ENCODE measurements around the gene RNF208. TPM values are rescaled to one million over a fixed set of nuclear protein-coding genes. Genes with fewer than 3 reads are reported as not detected.
"Not testable (repeated sequence)": the region's sequence is repeated elsewhere in the genome, so short reads cannot be mapped to it uniquely, and the experiment has no call there.

RNF208 gene
- polyA plus RNA-seq, 1 donor: 11.0 TPM

DNA sequence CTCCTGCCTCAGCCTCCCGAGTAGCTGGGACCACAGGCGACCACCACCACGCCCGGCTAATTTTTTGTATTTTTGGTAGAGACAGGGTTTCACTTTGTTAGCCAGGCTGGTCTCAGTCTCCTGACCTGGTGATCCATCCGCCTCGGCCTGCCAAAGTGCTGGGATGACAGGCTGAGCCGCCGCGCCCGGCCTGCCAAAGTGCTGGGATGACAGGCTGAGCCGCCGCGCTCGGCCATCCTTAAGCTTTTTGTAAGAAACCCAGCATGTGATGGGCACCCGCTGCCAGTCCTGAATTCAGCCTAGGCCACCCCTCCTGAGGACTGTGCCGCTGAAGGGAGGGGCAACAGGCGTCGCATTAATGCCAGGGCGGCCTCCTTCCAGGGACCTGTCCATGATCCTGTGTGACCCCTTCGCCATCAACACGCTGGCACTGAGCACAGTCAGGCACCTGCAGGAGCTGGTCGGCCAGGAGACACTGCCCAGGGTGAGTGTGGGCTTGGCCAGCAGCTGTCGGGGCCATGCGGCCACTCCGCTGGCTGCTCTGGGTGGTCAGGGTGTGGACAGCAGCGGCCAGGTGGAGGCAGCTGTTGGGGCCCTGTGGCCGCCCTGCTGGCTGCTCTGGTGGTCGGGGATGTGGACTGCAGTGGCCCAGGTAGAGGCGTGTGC lies 43.6 kb upstream of the RNF208 start:
- peaks cover 5% of the 10 kb centered on the region for H3K9me3 ChIP-seq (ENCODE audit: control insufficient read depth, low read depth, low read length)
- DNase-seq: no peak
- H3K4me1 ChIP-seq (ENCODE audit: control insufficient read depth, insufficient read depth, low read length): no peaks in the 10 kb centered on the region
- H3K36me3 ChIP-seq (ENCODE audit: control insufficient read depth, insufficient read depth, low read length): peaks cover 63% of the 10 kb centered on the region
- H3K27me3 ChIP-seq (ENCODE audit: control insufficient read depth, insufficient read depth, low read length): no peaks in the 10 kb centered on the region
- no CpG with 5 or more reads among the region's 29 CpGs for WGBS (ENCODE audit: insufficient coverage, low lambda C conversion rate)
- no peak overlapping the region for H3K4me3 ChIP-seq (ENCODE audit: low read length)
- H3K27ac ChIP-seq (ENCODE audit: low read length): no peak overlapping the region

GRCh38 chr9:137264067-137264466 lies 42.0 kb upstream of the RNF208 start:
- no peak overlapping the region for H3K27ac ChIP-seq (ENCODE audit: low read length)
- H3K4me3 ChIP-seq (ENCODE audit: low read length): no peak overlapping the region
- no CpG with 5 or more reads among the region's 22 CpGs for WGBS (ENCODE audit: insufficient coverage, low lambda C conversion rate)
- no peaks in the 10 kb centered on the region for H3K27me3 ChIP-seq (ENCODE audit: control insufficient read depth, insufficient read depth, low read length)
- peaks cover 5% of the 10 kb centered on the region for H3K9me3 ChIP-seq (ENCODE audit: control insufficient read depth, low read depth, low read length)
- no peaks in the 10 kb centered on the region for H3K4me1 ChIP-seq (ENCODE audit: control insufficient read depth, insufficient read depth, low read length)
- no peak for DNase-seq
- peaks cover 56% of the 10 kb centered on the region for H3K36me3 ChIP-seq (ENCODE audit: control insufficient read depth, insufficient read depth, low read length)

DNA sequence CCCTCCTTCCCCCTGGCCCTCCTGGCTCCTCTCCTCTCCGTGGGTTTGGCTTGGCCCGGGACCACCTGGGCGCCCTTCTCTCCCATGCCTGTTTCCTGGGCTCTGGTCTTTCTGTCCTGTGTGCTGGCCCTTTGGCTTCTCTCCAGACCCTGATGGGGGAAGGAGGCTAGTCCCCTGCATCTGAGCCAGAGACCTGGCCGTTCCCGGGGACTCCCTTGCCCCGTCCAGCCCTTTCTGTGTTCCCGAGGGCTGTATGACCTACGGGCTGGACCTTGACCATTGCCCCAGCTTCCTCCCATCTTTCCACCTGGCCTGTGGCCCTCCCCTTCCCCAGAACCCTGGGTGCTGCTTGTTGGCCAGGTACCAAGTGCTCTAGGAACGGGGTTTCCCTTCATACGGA lies 41.5 kb upstream of the RNF208 start:
- Histone ChIP-seq H3K9me3 (ENCODE audit: control insufficient read depth, low read depth, low read length) (peaks cover 5% of the 10 kb centered on the region), H3K4me3 (ENCODE audit: low read length) (no peak overlapping the region), H3K27me3 (ENCODE audit: control insufficient read depth, insufficient read depth, low read length) (no peaks in the 10 kb centered on the region), H3K4me1 (ENCODE audit: control insufficient read depth, insufficient read depth, low read length) (no peaks in the 10 kb centered on the region), H3K36me3 (ENCODE audit: control insufficient read depth, insufficient read depth, low read length) (peaks cover 53% of the 10 kb centered on the region), H3K27ac (ENCODE audit: low read length) (no peak overlapping the region)
- WGBS (ENCODE audit: insufficient coverage, low lambda C conversion rate): 93% methylated on average over 3 of the region's 10 CpGs
- no peak for DNase-seq

- WGBS (ENCODE audit: insufficient coverage, low lambda C conversion rate): no CpG with 5 or more reads among the region's 24 CpGs
- DNase-seq: no peak
- H3K27ac ChIP-seq (ENCODE audit: low read length): no peak overlapping the region
- no peaks in the 10 kb centered on the region for H3K27me3 ChIP-seq (ENCODE audit: control insufficient read depth, insufficient read depth, low read length)
- no peak overlapping the region for H3K4me3 ChIP-seq (ENCODE audit: low read length)
- H3K36me3 ChIP-seq (ENCODE audit: control insufficient read depth, insufficient read depth, low read length): peaks cover 53% of the 10 kb centered on the region
- H3K4me1 ChIP-seq (ENCODE audit: control insufficient read depth, insufficient read depth, low read length): no peaks in the 10 kb centered on the region
- H3K9me3 ChIP-seq (ENCODE audit: control insufficient read depth, low read depth, low read length): peaks cover 5% of the 10 kb centered on the region
Measured at GRCh38 chr9:137262909-137263285, 40.9 kb upstream of the RNF208 start.

- not testable (repeated sequence) for H3K27me3 ChIP-seq (ENCODE audit: control insufficient read depth, insufficient read depth, low read length); H3K4me1 ChIP-seq (ENCODE audit: control insufficient read depth, insufficient read depth, low read length); H3K4me3 ChIP-seq (ENCODE audit: low read length); H3K9me3 ChIP-seq (ENCODE audit: control insufficient read depth, low read depth, low read length); DNase-seq; H3K27ac ChIP-seq (ENCODE audit: low read length)
- 80% methylated on average over 1 of the region's 15 CpGs for WGBS (ENCODE audit: insufficient coverage, low lambda C conversion rate)
- peaks cover 52% of the 10 kb centered on the region for H3K36me3 ChIP-seq (ENCODE audit: control insufficient read depth, insufficient read depth, low read length)
Measured at GRCh38 chr9:137262173-137262908, 40.3 kb upstream of the RNF208 start.

DNA sequence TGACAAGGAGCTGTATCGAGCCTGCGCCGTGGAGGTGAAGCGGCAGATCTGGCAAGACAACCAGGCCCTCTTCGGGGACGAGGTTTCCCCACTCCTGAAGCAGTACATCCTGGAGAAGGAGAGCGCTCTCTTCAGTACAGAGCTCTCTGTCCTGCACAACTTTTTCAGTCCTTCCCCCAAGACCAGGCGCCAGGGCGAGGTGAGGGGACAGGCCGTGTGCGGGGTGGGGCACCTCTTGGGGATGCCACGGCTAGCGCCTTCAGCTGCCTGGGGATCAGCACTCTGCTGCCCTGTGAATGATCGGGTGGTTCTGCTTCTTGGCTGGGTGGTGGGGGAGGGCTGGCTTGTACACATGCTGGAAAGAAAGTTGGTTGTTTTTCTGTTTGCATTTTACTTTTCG lies 34.8 kb upstream of the RNF208 start:
- WGBS (ENCODE audit: insufficient coverage, low lambda C conversion rate): no CpG with 5 or more reads among the region's 15 CpGs
- H3K9me3 ChIP-seq (ENCODE audit: control insufficient read depth, low read depth, low read length): peaks cover 2% of the 10 kb centered on the region

DNA sequence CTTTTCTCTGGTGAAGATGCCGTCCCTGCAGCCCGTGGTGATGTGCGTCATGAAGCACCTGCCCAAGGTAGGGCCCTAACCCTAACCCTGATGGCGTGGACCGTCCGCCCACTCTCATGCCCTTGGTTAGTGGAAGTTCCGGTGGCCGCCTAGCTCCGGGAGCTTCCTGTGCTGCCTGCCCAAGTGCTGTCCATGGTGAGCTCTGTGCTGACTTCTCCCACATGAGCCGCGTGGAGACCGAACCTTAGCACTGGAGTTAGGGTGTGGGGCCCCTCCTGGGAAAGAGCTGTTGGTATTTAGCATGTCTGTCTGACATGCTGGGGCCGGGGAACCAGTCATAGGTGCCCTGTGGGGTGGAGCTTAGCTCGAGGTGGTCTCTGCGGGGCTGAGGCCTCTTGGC lies 34.3 kb upstream of the RNF208 start:
- DNase-seq: no peak
- H3K4me1 ChIP-seq (ENCODE audit: control insufficient read depth, insufficient read depth, low read length): peaks cover 35% of the 10 kb centered on the region
- H3K36me3 ChIP-seq (ENCODE audit: control insufficient read depth, insufficient read depth, low read length): peaks cover 19% of the 10 kb centered on the region
- peak overlapping the region; percentile 89 for H3K4me3 ChIP-seq (ENCODE audit: low read length)
- no peaks in the 10 kb centered on the region for H3K9me3 ChIP-seq (ENCODE audit: control insufficient read depth, low read depth, low read length)
- no peak overlapping the region for H3K27ac ChIP-seq (ENCODE audit: low read length)
- 100% methylated on average over 4 of the region's 15 CpGs for WGBS (ENCODE audit: insufficient coverage, low lambda C conversion rate)
- H3K27me3 ChIP-seq (ENCODE audit: control insufficient read depth, insufficient read depth, low read length): no peaks in the 10 kb centered on the region

More for the DNA sequence above, 34.8 kb upstream of the RNF208 start:
- DNase-seq: no peak
- Histone ChIP-seq H3K4me3 (ENCODE audit: low read length) (no peak overlapping the region), H3K27me3 (ENCODE audit: control insufficient read depth, insufficient read depth, low read length) (no peaks in the 10 kb centered on the region), H3K27ac (ENCODE audit: low read length) (no peak overlapping the region), H3K4me1 (ENCODE audit: control insufficient read depth, insufficient read depth, low read length) (peaks cover 34% of the 10 kb centered on the region), H3K36me3 (ENCODE audit: control insufficient read depth, insufficient read depth, low read length) (peaks cover 23% of the 10 kb centered on the region)

GRCh38 chr9:137255448-137256114 lies 33.5 kb upstream of the RNF208 start:
- Histone ChIP-seq H3K9me3 (ENCODE audit: control insufficient read depth, low read depth, low read length) (no peaks in the 10 kb centered on the region), H3K4me1 (ENCODE audit: control insufficient read depth, insufficient read depth, low read length) (peaks cover 35% of the 10 kb centered on the region), H3K36me3 (ENCODE audit: control insufficient read depth, insufficient read depth, low read length) (peaks cover 19% of the 10 kb centered on the region), H3K4me3 (ENCODE audit: low read length) (peak overlapping the region; percentile 89), H3K27me3 (ENCODE audit: control insufficient read depth, insufficient read depth, low read length) (no peaks in the 10 kb centered on the region), H3K27ac (ENCODE audit: low read length) (peak overlapping the region; percentile 44)
- no CpG with 5 or more reads among the region's 51 CpGs for WGBS (ENCODE audit: insufficient coverage, low lambda C conversion rate)
- no peak for DNase-seq

DNA sequence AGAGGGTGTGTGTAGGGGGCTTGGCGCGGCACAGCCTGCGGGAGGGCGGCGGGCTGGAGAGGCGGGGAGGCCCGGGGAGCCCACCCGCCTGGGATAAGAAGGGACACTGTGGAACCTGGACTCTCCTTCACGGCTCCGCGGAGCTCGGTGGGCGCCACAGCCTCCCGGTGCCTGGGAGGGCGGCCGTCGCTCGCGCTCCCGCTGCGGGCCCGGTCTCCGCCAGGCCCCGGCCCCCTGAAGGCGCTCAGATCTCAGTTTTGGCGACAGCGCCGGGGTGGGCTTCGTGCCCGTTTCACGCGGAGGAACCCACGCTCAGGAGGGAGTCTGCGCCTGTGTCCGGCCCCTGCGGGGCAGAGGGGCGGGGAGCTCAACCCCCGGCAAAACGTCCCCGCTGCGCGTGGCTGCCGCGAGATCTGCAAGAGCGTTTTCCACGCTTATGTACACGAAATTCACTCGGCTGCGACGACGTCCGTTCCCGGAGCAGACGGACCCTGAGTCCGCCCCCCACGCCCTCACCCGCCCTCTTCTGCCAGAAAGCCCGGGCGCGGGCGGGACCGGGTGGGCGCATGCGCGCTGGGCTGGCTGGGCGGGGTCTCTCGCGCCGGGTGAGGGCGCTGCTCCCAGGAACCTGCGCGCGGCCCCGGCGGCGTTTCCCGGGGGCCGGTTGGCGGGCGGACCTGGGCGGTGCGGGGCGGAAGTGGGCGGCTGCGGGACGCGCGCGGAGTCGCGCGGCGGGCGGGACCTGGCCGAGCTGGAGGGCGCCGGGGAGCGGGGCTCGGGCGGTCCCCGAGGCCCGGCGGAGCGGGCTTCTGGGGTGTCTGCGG lies 32.8 kb upstream of the RNF208 start, which contains the start of gene NELFB:
Gene NELFB (plus strand): TSS at position 704 of the 824 bp plus-strand sequence.
- H3K36me3 ChIP-seq (ENCODE audit: control insufficient read depth, insufficient read depth, low read length): peaks cover 19% of the 10 kb centered on the region
- H3K27me3 ChIP-seq (ENCODE audit: control insufficient read depth, insufficient read depth, low read length): no peaks in the 10 kb centered on the region
- no CpG with 5 or more reads among the region's 105 CpGs for WGBS (ENCODE audit: insufficient coverage, low lambda C conversion rate)
- H3K4me1 ChIP-seq (ENCODE audit: control insufficient read depth, insufficient read depth, low read length): peaks cover 35% of the 10 kb centered on the region
- DNase-seq: peak; percentile 89 to 92
- H3K4me3 ChIP-seq (ENCODE audit: low read length): peak within 1 kb of the TSS; percentile 95
- peak within 1 kb of the TSS; percentile 85 for H3K27ac ChIP-seq (ENCODE audit: low read length)
- no peaks in the 10 kb centered on the region for H3K9me3 ChIP-seq (ENCODE audit: control insufficient read depth, low read depth, low read length)
